PFSK-1 (cell line): ENCODE measurements around the gene PTPN21.

Experiments
- POLR2AphosphoS5 ChIP-seq: IDR thresholded peaks from 2 replicates; pipeline ENCODE4 v1.6.1; 2012; ENCODE audit warnings: low read depth, mild to moderate bottlenecking, control low read depth, low read length, moderate library complexity
- REST ChIP-seq, 2 experiments: IDR thresholded peaks; 2 replicates each; pipeline versions ENCODE4 v1.6.1 to v1.8.0; 2011 to 2012; ENCODE audit warnings: low read depth in 2 of 2, low read length in 2 of 2, control low read depth in 1 of 2, inconsistent platforms in 1 of 2, mild to moderate bottlenecking in 1 of 2, moderate library complexity in 1 of 2; ENCODE audit not compliant: insufficient read depth in 1 of 2
- SIN3A ChIP-seq: IDR thresholded peaks from 2 replicates; pipeline ENCODE4 v1.6.1; 2012; ENCODE audit warnings: mild to moderate bottlenecking, low read length, moderate library complexity, borderline replicate concordance; ENCODE audit not compliant: insufficient read depth
- TAF1 ChIP-seq: IDR thresholded peaks from 2 replicates; pipeline ENCODE4 v1.6.1; 2012; ENCODE audit warnings: low read length, control low read depth, borderline replicate concordance; ENCODE audit not compliant: insufficient read depth

GRCh38 chr14:88505621-88506020 lies 49.2 kb downstream of the PTPN21 start:
- TF ChIP-seq SIN3A: no peak
- no peak for TF ChIP-seq POLR2AphosphoS5
- TF ChIP-seq TAF1: no peak
- TF ChIP-seq REST (IDR thresholded peaks at IDR 0.05; ENCODE audit: insufficient read depth in 1 of 2, low read depth in 2 of 2, low read length in 2 of 2): no peak
